GM12878 (cell line): ENCODE data around the gene CEP83. TPM values are rescaled to one million over a fixed set of nuclear protein-coding genes. Genes with fewer than 3 reads are reported as not detected.

ENCODE experiments used
- ATAC-seq: fragments of 200-7000 bp; cut with Tn5 transposase; 3 replicates; pipeline ENCODE4 v1.9.1; 2020; ENCODE audit warnings: mild to moderate bottlenecking, moderate library complexity
- BruUV-seq: library from RNA; stranded (reverse); fragments of 400-500 nt; replicated peaks from 2 replicates; lab custom pipeline; 2021; lab: Mats Ljungman, UMichigan
- CTCF ChIA-PET: fragments of 300-600 bp; sonication (Branson Sonifier 250); formaldehyde crosslinking; extraction: SDS; loops from one replicate; lab custom pipeline; 2021; ENCODE audit warnings: inconsistent platforms; lab: Yijun Ruan, JAX
- POLR2A ChIA-PET: fragments of 350-600 bp; formaldehyde crosslinking; extraction: SDS; loops from one replicate; lab custom pipeline; 2021; ENCODE audit warnings: inconsistent platforms; lab: Charles Lee
- RAD21 ChIA-PET: fragments of 300-600 bp; sonication (Branson Sonifier 250); formaldehyde crosslinking; loops from one replicate; lab custom pipeline; 2023; ENCODE audit warnings: antibody characterized with exemption; ENCODE audit not compliant: unreplicated experiment; lab: Charles Lee
- SMC1A ChIA-PET: fragments of 300-600 bp; sonication (Branson Sonifier 250); formaldehyde crosslinking; loops from one replicate; lab custom pipeline; 2023; ENCODE audit not compliant: unreplicated experiment, uncharacterized antibody; lab: Charles Lee
- DNase-seq: peaks from one replicate; pipeline ENCODE4 v3.0.0-alpha.2; 2011; ENCODE audit warnings: low read depth, low spot score
- FAIRE-seq: peaks from 3 replicates; lab custom pipeline; 2011; peaks lifted over from hg19 to GRCh38; lab: Jason Lieb, UNC
- H2AFZ ChIP-seq: 2 replicates; pipeline ENCODE4 v1.6.0; 2011; ENCODE audit warnings: low read depth, low read length, control low read depth; ENCODE audit not compliant: control insufficient read depth
- H3K27ac ChIP-seq: 2 replicates; pipeline ENCODE4 v1.5.1; 2011; ENCODE audit warnings: control low read depth; ENCODE audit not compliant: control insufficient read depth, insufficient read depth
- H3K27me3 ChIP-seq, 2 experiments: replicated peaks in 1 of 2; 2 replicates each; pipeline versions ENCODE4 v1.6.0 to v1.6.1; 2011; ENCODE audit warnings: low read length in 1 of 2; ENCODE audit not compliant: control insufficient read depth in 2 of 2, insufficient read depth in 2 of 2
- H3K36me3 ChIP-seq, 2 experiments: 2 replicates each; pipeline ENCODE4 v1.5.1; 2011; ENCODE audit warnings: low read length in 1 of 2; ENCODE audit not compliant: control insufficient read depth in 2 of 2, insufficient read depth in 2 of 2
- H3K4me1 ChIP-seq: 2 replicates; pipeline ENCODE4 v1.6.1; 2011; ENCODE audit warnings: mild to moderate bottlenecking, low read length, moderate library complexity, mixed read lengths; ENCODE audit not compliant: control insufficient read depth, insufficient read depth
- H3K4me2 ChIP-seq: 2 replicates; pipeline ENCODE4 v1.6.0; 2011; ENCODE audit warnings: control low read depth; ENCODE audit not compliant: control insufficient read depth, insufficient read depth
- H3K4me3 ChIP-seq: fragments of 200-600 bp; sonication (generic); 2 replicates; pipeline ENCODE4 v1.5.1; 2016
- H3K79me2 ChIP-seq: 2 replicates; pipeline ENCODE4 v1.6.0; 2011; ENCODE audit warnings: low read length; ENCODE audit not compliant: control insufficient read depth, insufficient read depth
- H3K9ac ChIP-seq: 2 replicates; pipeline ENCODE4 v1.8.0; 2011; ENCODE audit warnings: low read length, control low read depth, mixed read lengths; ENCODE audit not compliant: control insufficient read depth, insufficient read depth
- H3K9me3 ChIP-seq: replicated peaks from 3 replicates; pipeline ENCODE4 v1.5.1; 2011; ENCODE audit warnings: mild to moderate bottlenecking, low read length; ENCODE audit not compliant: control insufficient read depth, insufficient read depth
- H4K20me1 ChIP-seq: 2 replicates; pipeline ENCODE4 v1.6.0; 2011; ENCODE audit not compliant: control insufficient read depth, insufficient read depth
- ATF3 ChIP-seq: IDR thresholded peaks from 2 replicates; pipeline ENCODE4 v1.6.1; 2011; ENCODE audit warnings: low read depth, mild to moderate bottlenecking, low read length, moderate library complexity, borderline replicate concordance; ENCODE audit errors: extremely low read depth
- BRCA1 ChIP-seq: IDR thresholded peaks from 2 replicates; pipeline ENCODE4 v1.6.1; 2011; ENCODE audit warnings: low read depth, low read length, improper control_type of control experiment
- E2F8 ChIP-seq: fragments of 450-650 bp; IDR thresholded peaks from 2 replicates; pipeline ENCODE4 v1.6.1; 2018; ENCODE audit warnings: mild to moderate bottlenecking, low read depth, moderate library complexity; ENCODE audit not compliant: partially characterized antibody
- JUND ChIP-seq: IDR thresholded peaks from 2 replicates; pipeline ENCODE4 v1.6.1; 2012; ENCODE audit warnings: low read depth, mild to moderate bottlenecking, low read length, improper control_type of control experiment, moderate library complexity
- MTA3 ChIP-seq: IDR thresholded peaks from 2 replicates; pipeline ENCODE4 v1.6.1; 2012; ENCODE audit warnings: low read length, inconsistent platforms, borderline replicate concordance
- NR2C2 ChIP-seq: IDR thresholded peaks from 2 replicates; pipeline ENCODE4 v1.6.1; 2011; ENCODE audit warnings: borderline replicate concordance, low read depth; ENCODE audit not compliant: control insufficient read depth, insufficient read length
- PAX8 ChIP-seq: fragments of 450-650 bp; IDR thresholded peaks from 2 replicates; pipeline ENCODE4 v1.6.1; 2017; ENCODE audit warnings: mild to moderate bottlenecking, moderate library complexity
- SKIL ChIP-seq: fragments of 450-650 bp; IDR thresholded peaks from 2 replicates; pipeline ENCODE4 v1.6.1; 2017; ENCODE audit warnings: mild to moderate bottlenecking, low read depth, inconsistent platforms; ENCODE audit not compliant: poor library complexity, severe bottlenecking
- SMARCA5 ChIP-seq: fragments of 450-650 bp; IDR thresholded peaks from 2 replicates; pipeline ENCODE4 v1.6.1; 2017; ENCODE audit warnings: mild to moderate bottlenecking
- SUZ12 ChIP-seq: fragments of 200-600 bp; sonication (generic); IDR thresholded peaks from one replicate; pipeline ENCODE4 v1.6.1; 2018; ENCODE audit warnings: antibody characterized with exemption, mild to moderate bottlenecking; ENCODE audit not compliant: unreplicated experiment
- ZNF24 ChIP-seq: fragments of 450-650 bp; IDR thresholded peaks from 2 replicates; pipeline ENCODE4 v1.6.1; 2017; ENCODE audit warnings: antibody characterized with exemption, mild to moderate bottlenecking
- ZNF592 ChIP-seq: fragments of 450-650 bp; IDR thresholded peaks from 2 replicates; pipeline ENCODE4 v1.6.1; 2017; ENCODE audit warnings: mild to moderate bottlenecking, moderate library complexity
- WGBS: methylation state at CpG from one replicate; pipeline ENCODE4 v1.1.6; 2016; ENCODE audit warnings: low lambda C conversion rate; ENCODE audit not compliant: insufficient replicate concordance, insufficient coverage; ENCODE audit errors: missing lambda C conversion rate; 5-methylcytosine and 5-hydroxymethylcytosine counted together
- in situ Hi-C: fragments of 300-500 bp; cut with MboI; formaldehyde crosslinking; loops from 9 replicates; pipeline ENCODE4 v1.14.3; 2018; ENCODE audit warnings: mixed read lengths
- intact Hi-C: fragments of 100-400 bp; cut with micrococcal nuclease; formaldehyde crosslinking; loops from one replicate; pipeline ENCODE4 v1.14.2; 2022; ENCODE audit not compliant: unreplicated experiment
- polyA plus RNA-seq, 11 experiments: library from polyadenylated mRNA; depleted of rRNA in 4 of 11; unstranded in 6 of 11; stranded (reverse) in 5 of 11; fragments of >200 nt; fragmentation: Nextera tagmentation in 4 of 11; fragmentation: Illumina TruSeq in 1 of 11; extraction: Ambion mirVana in 4 of 11; extraction: Trizol in 1 of 11; gene quantifications; 1 replicate in 1 of 11; 2 replicates in 10 of 11; pipeline versions ENCODE4 v1.2.1 to v1.2.3, GENCODE V29; 2011 to 2016; ENCODE audit warnings: inconsistent platforms in 2 of 11, missing spikeins in 2 of 11, low read depth in 1 of 11
- total RNA-seq, 4 experiments: library from RNA; depleted of rRNA in 3 of 4; stranded (reverse); fragments of >200 nt in 3 of 4; fragmentation: Illumina TruSeq in 1 of 4; extraction: Trizol in 1 of 4; gene quantifications; 2 replicates each; pipeline versions ENCODE4 v1.2.1 to v1.2.3, GENCODE V29; 2013 to 2021

Gene CEP83
- total and polyA plus RNA-seq, 10 of the 15 experiments (the other 5 are each of a cell fraction or from before 2014, with no cell fraction given): 4.3 to 39.0 (median 22.5) TPM

GRCh38 chr12:94377599-94377998 lies 82.1 kb downstream of the CEP83 start (continued):
- TF ChIP-seq ZNF592: no peak

GRCh38 chr12:94374124-94374523 lies 85.5 kb downstream of the CEP83 start:
- in situ Hi-C loops: no loop called here
- CTCF ChIA-PET: no interaction called here
- TF ChIP-seq ZNF24 (no peak), NR2C2 (no peak), SUZ12 (no peak), MTA3 (no peak), E2F8 (no peak), JUND (no peak), PAX8 (no peak), SMARCA5 (no peak), SKIL (no peak), ATF3 (no peak), BRCA1 (no peak)

More at GRCh38 chr12:94374124-94374523, 85.5 kb downstream of the CEP83 start:
- Histone ChIP-seq H3K4me3 (no peak overlapping the region), H3K4me2 (no peak overlapping the region), H3K9me3 (no peaks in the 10 kb centered on the region), H3K4me1 (peaks cover 8% of the 10 kb centered on the region), H4K20me1 (no peaks in the 10 kb centered on the region), H3K9ac (no peak overlapping the region), H2AFZ (no peak overlapping the region), H3K27ac (no peak overlapping the region), H3K79me2 (no peaks in the 10 kb centered on the region), H3K36me3 (peaks cover 0 to 12% of the 10 kb centered on the region in 2 experiments; a peak in 2 of 4 replicates), H3K27me3 (no peaks in the 10 kb centered on the region)
- RAD21 ChIA-PET: no interaction called here
- 100% methylated on average over 2 of the region's 2 CpGs for WGBS
- no peak for FAIRE-seq
- BruUV-seq: no TSS peak
- ATAC-seq: no peak
- SMC1A ChIA-PET: interaction anchor here (1.2 to 2.0 kb wide), 4 partner anchors 8 to 156 kb away, joined by 3 to 9 read pairs (median 4); no protein-coding TSS in a partner anchor
- intact Hi-C loops: no loop called here
- POLR2A ChIA-PET: no interaction called here
- DNase-seq: no peak
